Activated naive CD8-positive, alpha-beta T cell treated with anti-CD3 and anti-CD28 coated beads, Interleukin-2, amount 10 ng/mL, durations not matched to agents 7 days and 5 days (primary cell): Measurements from ENCODE around the gene DNER. TPM values are rescaled to one million over a fixed set of nuclear protein-coding genes. Genes with fewer than 3 reads are reported as not detected.
"Not testable (repeated sequence)": the region's sequence is repeated elsewhere in the genome, so short reads cannot be mapped to it uniquely, and the experiment has no call there.

Source experiments
- ATAC-seq: fragments of 150-1000 bp; cut with Tn5 transposase; one replicate; pipeline ENCODE4 v1.10.0; 2021; ENCODE audit warnings: low read depth, moderate library complexity
- POLR2A ChIA-PET: fragments of 350-600 bp; sonication (Branson Sonifier 250); formaldehyde crosslinking; loops from one replicate; lab custom pipeline; 2021; ENCODE audit warnings: antibody characterized with exemption; lab: Charles Lee
- DNase-seq: peaks from one replicate; pipeline ENCODE4 v3.0.0; 2021
- H3K27ac Mint-ChIP-seq: one replicate; pipeline ENCODE4 v1.8.0; 2022; ENCODE audit warnings: mild to moderate bottlenecking, mixed read lengths
- H3K27me3 Mint-ChIP-seq: one replicate; pipeline ENCODE4 v1.8.0; 2022; ENCODE audit warnings: mild to moderate bottlenecking, moderate library complexity, mixed read lengths
- H3K36me3 Mint-ChIP-seq: one replicate; pipeline ENCODE4 v1.8.0; 2021; ENCODE audit warnings: mild to moderate bottlenecking, mixed read lengths
- H3K4me1 Mint-ChIP-seq: one replicate; pipeline ENCODE4 v1.8.0; 2021; ENCODE audit warnings: mixed read lengths
- H3K4me3 Mint-ChIP-seq: one replicate; pipeline ENCODE4 v1.8.0; 2022; ENCODE audit warnings: mild to moderate bottlenecking, moderate library complexity, mixed read lengths
- H3K9me3 Mint-ChIP-seq: one replicate; pipeline ENCODE4 v1.8.0; 2021; ENCODE audit warnings: mixed read lengths
- total RNA-seq, 2 experiments: library from RNA; stranded (reverse); gene quantifications; one replicate each; pipeline ENCODE4 v1.2.3, GENCODE V29; 2021

Gene DNER
- total RNA-seq, 2 experiments from 2014 or later: not detected

GRCh38 chr2:229708335-229708734 lies 6.0 kb downstream of the DNER start:
- H3K4me3 Mint-ChIP-seq: no peak overlapping the region
- H3K36me3 Mint-ChIP-seq: no peaks in the 10 kb centered on the region
- POLR2A ChIA-PET: no interaction called here
- H3K27me3 Mint-ChIP-seq: peaks cover 44% of the 10 kb centered on the region
- no peaks in the 10 kb centered on the region for H3K9me3 Mint-ChIP-seq
- no peak for DNase-seq
- no peak for ATAC-seq
- peaks cover 3% of the 10 kb centered on the region for H3K4me1 Mint-ChIP-seq
- H3K27ac Mint-ChIP-seq: no peak overlapping the region

- Mint-ChIP-seq H3K4me3 (no peak overlapping the region), H3K27ac (no peak overlapping the region), H3K9me3 (no peaks in the 10 kb centered on the region), H3K27me3 (peaks cover 18% of the 10 kb centered on the region), H3K36me3 (no peaks in the 10 kb centered on the region), H3K4me1 (no peaks in the 10 kb centered on the region)
- DNase-seq: no peak
- ATAC-seq: no peak
- POLR2A ChIA-PET: no interaction called here
Observed at GRCh38 chr2:229703909-229704630, 10.3 kb downstream of the DNER start.

- H3K27me3 Mint-ChIP-seq: peaks cover 17% of the 10 kb centered on the region
- DNase-seq (no peak), ATAC-seq (no peak)
- no peak overlapping the region for H3K4me3 Mint-ChIP-seq
- H3K27ac Mint-ChIP-seq: no peak overlapping the region
- no peaks in the 10 kb centered on the region for H3K9me3 Mint-ChIP-seq
- no peaks in the 10 kb centered on the region for H3K36me3 Mint-ChIP-seq
- no peaks in the 10 kb centered on the region for H3K4me1 Mint-ChIP-seq
- POLR2A ChIA-PET: no interaction called here
Observed at GRCh38 chr2:229701716-229702115, 12.6 kb downstream of the DNER start.

GRCh38 chr2:229701062-229701461 lies 13.3 kb downstream of the DNER start:
- no peaks in the 10 kb centered on the region for H3K9me3 Mint-ChIP-seq
- DNase-seq (no peak), ATAC-seq (no peak)
- H3K27ac Mint-ChIP-seq: no peak overlapping the region
- H3K4me3 Mint-ChIP-seq: no peak overlapping the region
- H3K36me3 Mint-ChIP-seq: no peaks in the 10 kb centered on the region
- no peaks in the 10 kb centered on the region for H3K4me1 Mint-ChIP-seq
- POLR2A ChIA-PET: no interaction called here
- peaks cover 14% of the 10 kb centered on the region for H3K27me3 Mint-ChIP-seq

- POLR2A ChIA-PET: no interaction called here
Observed at GRCh38 chr2:229695961-229696360, 18.4 kb downstream of the DNER start.

GRCh38 chr2:229693845-229694244 lies 20.5 kb downstream of the DNER start:
- H3K36me3 Mint-ChIP-seq, H3K4me3 Mint-ChIP-seq, DNase-seq, POLR2A ChIA-PET, H3K9me3 Mint-ChIP-seq, H3K27ac Mint-ChIP-seq, ATAC-seq, H3K4me1 Mint-ChIP-seq: not testable (repeated sequence)
- peaks cover 11% of the 10 kb centered on the region for H3K27me3 Mint-ChIP-seq

More at GRCh38 chr2:229695961-229696360, 18.4 kb downstream of the DNER start:
- H3K4me1 Mint-ChIP-seq: no peaks in the 10 kb centered on the region
- no peaks in the 10 kb centered on the region for H3K36me3 Mint-ChIP-seq
- no peaks in the 10 kb centered on the region for H3K9me3 Mint-ChIP-seq
- no peak overlapping the region for H3K4me3 Mint-ChIP-seq
- H3K27ac Mint-ChIP-seq: no peak overlapping the region
- peaks cover 10% of the 10 kb centered on the region for H3K27me3 Mint-ChIP-seq
- ATAC-seq (no peak), DNase-seq (no peak)

GRCh38 chr2:229691631-229692030 lies 22.7 kb downstream of the DNER start:
- H3K36me3 Mint-ChIP-seq: no peaks in the 10 kb centered on the region
- DNase-seq (no peak), ATAC-seq (no peak)
- POLR2A ChIA-PET: no interaction called here
- H3K27me3 Mint-ChIP-seq: peaks cover 7% of the 10 kb centered on the region
- H3K4me1 Mint-ChIP-seq: no peaks in the 10 kb centered on the region
- H3K9me3 Mint-ChIP-seq: no peaks in the 10 kb centered on the region
- H3K27ac Mint-ChIP-seq: no peak overlapping the region
- H3K4me3 Mint-ChIP-seq: no peak overlapping the region

GRCh38 chr2:229689307-229689839 lies 25.0 kb downstream of the DNER start:
- no peaks in the 10 kb centered on the region for H3K4me1 Mint-ChIP-seq
- ATAC-seq (no peak), DNase-seq (no peak)
- H3K27me3 Mint-ChIP-seq: peaks cover 10% of the 10 kb centered on the region
- POLR2A ChIA-PET: no interaction called here
- no peaks in the 10 kb centered on the region for H3K9me3 Mint-ChIP-seq
- no peak overlapping the region for H3K27ac Mint-ChIP-seq
- no peak overlapping the region for H3K4me3 Mint-ChIP-seq
- H3K36me3 Mint-ChIP-seq: no peaks in the 10 kb centered on the region

- POLR2A ChIA-PET: no interaction called here
- Mint-ChIP-seq H3K4me1 (no peaks in the 10 kb centered on the region), H3K4me3 (no peak overlapping the region), H3K36me3 (no peaks in the 10 kb centered on the region), H3K27ac (no peak overlapping the region), H3K9me3 (no peaks in the 10 kb centered on the region), H3K27me3 (peaks cover 13% of the 10 kb centered on the region)
- ATAC-seq (no peak), DNase-seq (no peak)
Observed at GRCh38 chr2:229688141-229688540, 26.2 kb downstream of the DNER start.

GRCh38 chr2:229686122-229686919 lies 28.0 kb downstream of the DNER start:
- Mint-ChIP-seq H3K4me3 (no peak overlapping the region), H3K27ac (no peak overlapping the region), H3K27me3 (peaks cover 25% of the 10 kb centered on the region), H3K36me3 (no peaks in the 10 kb centered on the region), H3K9me3 (no peaks in the 10 kb centered on the region), H3K4me1 (no peaks in the 10 kb centered on the region)
- ATAC-seq: no peak
- POLR2A ChIA-PET: no interaction called here
- DNase-seq: no peak

GRCh38 chr2:229684942-229685562 lies 29.3 kb downstream of the DNER start:
- ATAC-seq (no peak), DNase-seq (no peak)
- no peaks in the 10 kb centered on the region for H3K36me3 Mint-ChIP-seq
- no peaks in the 10 kb centered on the region for H3K9me3 Mint-ChIP-seq
- H3K4me1 Mint-ChIP-seq: no peaks in the 10 kb centered on the region
- POLR2A ChIA-PET: no interaction called here
- no peak overlapping the region for H3K4me3 Mint-ChIP-seq
- no peak overlapping the region for H3K27ac Mint-ChIP-seq
- peaks cover 20% of the 10 kb centered on the region for H3K27me3 Mint-ChIP-seq

- H3K9me3 Mint-ChIP-seq: no peaks in the 10 kb centered on the region
- ATAC-seq (no peak), DNase-seq (no peak)
- no peaks in the 10 kb centered on the region for H3K36me3 Mint-ChIP-seq
- H3K4me3 Mint-ChIP-seq: no peak overlapping the region
- no peaks in the 10 kb centered on the region for H3K4me1 Mint-ChIP-seq
- H3K27me3 Mint-ChIP-seq: peaks cover 23% of the 10 kb centered on the region
- no peak overlapping the region for H3K27ac Mint-ChIP-seq
- POLR2A ChIA-PET: no interaction called here
Observed at GRCh38 chr2:229679393-229680125, 34.8 kb downstream of the DNER start.

- POLR2A ChIA-PET: no interaction called here
- no peaks in the 10 kb centered on the region for H3K4me1 Mint-ChIP-seq
- DNase-seq (no peak), ATAC-seq (no peak)
- peaks cover 11% of the 10 kb centered on the region for H3K27me3 Mint-ChIP-seq
- no peak overlapping the region for H3K4me3 Mint-ChIP-seq
- no peak overlapping the region for H3K27ac Mint-ChIP-seq
- H3K36me3 Mint-ChIP-seq: no peaks in the 10 kb centered on the region
- H3K9me3 Mint-ChIP-seq: no peaks in the 10 kb centered on the region
Observed at GRCh38 chr2:229675569-229675968, 38.8 kb downstream of the DNER start.
